Mucosa of rectum (tissue), 2 donors: ENCODE results near the gene SBK2.
A peak's percentile ranks its signal among the peaks of the same experiment; 100 is the strongest.
"Not testable (repeated sequence)": the region's sequence is repeated elsewhere in the genome, so short reads cannot be mapped to it uniquely, and the experiment has no call there.

Experiments
- H3K27ac ChIP-seq, 2 donors: one replicate each; pipeline ENCODE4 v1.7.0; 2013; ENCODE audit warnings: inconsistent platforms in 2 of 2, low read depth in 2 of 2, low read length in 2 of 2
- H3K27me3 ChIP-seq, 2 donors: one replicate each; pipeline ENCODE4 v1.7.0; 2013; ENCODE audit warnings: low read length in 2 of 2; ENCODE audit not compliant: control insufficient read depth in 2 of 2, insufficient read depth in 2 of 2
- H3K36me3 ChIP-seq, 2 donors: one replicate each; pipeline ENCODE4 v1.7.0; 2013; ENCODE audit warnings: low read length in 2 of 2; ENCODE audit not compliant: control insufficient read depth in 2 of 2, insufficient read depth in 2 of 2
- H3K4me1 ChIP-seq, 2 donors: one replicate each; pipeline ENCODE4 v1.7.0; 2013; ENCODE audit warnings: low read length in 2 of 2, mild to moderate bottlenecking in 1 of 2; ENCODE audit not compliant: control insufficient read depth in 2 of 2, insufficient read depth in 2 of 2
- H3K4me3 ChIP-seq, 2 donors: one replicate each; pipeline ENCODE4 v1.7.0; 2013; ENCODE audit warnings: low read length in 2 of 2
- H3K9ac ChIP-seq, 2 donors: one replicate each; pipeline ENCODE4 v1.7.0; 2013; ENCODE audit warnings: low read length in 2 of 2, low read depth in 1 of 2, mild to moderate bottlenecking in 1 of 2
- H3K9me3 ChIP-seq, 2 donors: one replicate each; pipeline ENCODE4 v1.7.0; 2013; ENCODE audit warnings: low read length in 2 of 2; ENCODE audit not compliant: control insufficient read depth in 2 of 2
- donor health status: healthy.
- donor health status: Normal muscosa, but diverticular disease.

SBK2 gene

GRCh38 chr19:55536951-55537740, at the start of gene SBK2:
SBK2 (minus strand) TSS chr19:55537133; CDS start chr19:55536294, 839 bp downstream.
- no peaks in the 10 kb centered on the region for H3K36me3 ChIP-seq
- H3K9ac ChIP-seq = no peak within 1 kb of the TSS
- no peaks in the 10 kb centered on the region for H3K9me3 ChIP-seq
- H3K4me3 ChIP-seq = no peak within 1 kb of the TSS
- no peaks in the 10 kb centered on the region for H3K27me3 ChIP-seq
- no peaks in the 10 kb centered on the region for H3K4me1 ChIP-seq
- no peak within 1 kb of the TSS for H3K27ac ChIP-seq

- Histone ChIP-seq H3K4me1 (peaks cover 20 to 21% of the 10 kb centered on the region in 2 donors), H3K9ac (peak overlapping the region in 1 of 2 donors; percentile 20), H3K27ac (peak overlapping the region in 1 of 2 donors; percentile 16), H3K27me3 (peaks cover 0 to 11% of the 10 kb centered on the region in 2 donors), H3K4me3 (peak overlapping the region; percentile 22 to 60), H3K9me3 (no peaks in the 10 kb centered on the region), H3K36me3 (no peaks in the 10 kb centered on the region)
These were observed 48.9 kb upstream of the SBK2 start for GRCh38 chr19:55585658-55586339.

- H3K4me3 ChIP-seq = no peak overlapping the region
- H3K27me3 ChIP-seq = peaks cover 0 to 11% of the 10 kb centered on the region in 2 donors
- no peak overlapping the region for H3K9ac ChIP-seq
- H3K36me3 ChIP-seq = no peaks in the 10 kb centered on the region
- peaks cover 20 to 21% of the 10 kb centered on the region in 2 donors for H3K4me1 ChIP-seq
- H3K9me3 ChIP-seq = no peaks in the 10 kb centered on the region
- no peak overlapping the region for H3K27ac ChIP-seq
These were observed 47.9 kb upstream of the SBK2 start for GRCh38 chr19:55584871-55585270.

- H3K4me3 ChIP-seq, H3K9ac ChIP-seq, H3K36me3 ChIP-seq, H3K9me3 ChIP-seq, H3K27ac ChIP-seq: not testable (repeated sequence)
- H3K27me3 ChIP-seq = peaks cover 0 to 11% of the 10 kb centered on the region in 2 donors
- peaks cover 20 to 21% of the 10 kb centered on the region in 2 donors for H3K4me1 ChIP-seq
These were observed 47.0 kb upstream of the SBK2 start for GRCh38 chr19:55583897-55584296.

GRCh38 chr19:55582284-55582683, 45.4 kb upstream of the SBK2 start:
- H3K4me1 ChIP-seq = peaks cover 20 to 21% of the 10 kb centered on the region in 2 donors
- H3K36me3 ChIP-seq, H3K9ac ChIP-seq, H3K4me3 ChIP-seq, H3K9me3 ChIP-seq, H3K27ac ChIP-seq: not testable (repeated sequence)
- peaks cover 0 to 11% of the 10 kb centered on the region in 2 donors for H3K27me3 ChIP-seq

GRCh38 chr19:55581823-55582223, 44.9 kb upstream of the SBK2 start:
- Histone ChIP-seq H3K36me3 (peaks cover 4 to 5% of the 10 kb centered on the region in 2 donors), H3K4me1 (peaks cover 17 to 18% of the 10 kb centered on the region in 2 donors), H3K9me3 (no peaks in the 10 kb centered on the region), H3K27ac (no peak overlapping the region), H3K9ac (no peak overlapping the region), H3K27me3 (peaks cover 0 to 11% of the 10 kb centered on the region in 2 donors), H3K4me3 (peak overlapping the region in 1 of 2 donors; percentile 82)

- peak overlapping the region; percentile 73 to 81 for H3K9ac ChIP-seq
These were observed 44.4 kb upstream of the SBK2 start for GRCh38 chr19:55581145-55581822.

GRCh38 chr19:55580628-55581144, 43.8 kb upstream of the SBK2 start, which contains the start of gene ZNF579:
ZNF579 (minus strand) TSS chr19:55580848; CDS start chr19:55579639, 1,209 bp downstream.
- Histone ChIP-seq H3K27me3 (peaks cover 0 to 7% of the 10 kb centered on the region in 2 donors), H3K27ac (peak within 1 kb of the TSS; percentile 54 to 81)

More at GRCh38 chr19:55581145-55581822, 44.4 kb upstream of the SBK2 start:
- Histone ChIP-seq H3K4me3 (peak overlapping the region; percentile 76 to 82), H3K27me3 (peaks cover 0 to 11% of the 10 kb centered on the region in 2 donors), H3K9me3 (no peaks in the 10 kb centered on the region), H3K4me1 (peaks cover 13 to 16% of the 10 kb centered on the region in 2 donors), H3K36me3 (peaks cover 4 to 6% of the 10 kb centered on the region in 2 donors), H3K27ac (peak overlapping the region; percentile 54 to 81)

GRCh38 chr19:55579766-55580621, 43.1 kb upstream of the SBK2 start:
- Histone ChIP-seq H3K27me3 (peaks cover 0 to 5% of the 10 kb centered on the region in 2 donors), H3K9ac (peak overlapping the region; percentile 63 to 73), H3K27ac (peak overlapping the region; percentile 54 to 81), H3K9me3 (no peaks in the 10 kb centered on the region), H3K36me3 (peaks cover 4 to 6% of the 10 kb centered on the region in 2 donors), H3K4me1 (peaks cover 11 to 12% of the 10 kb centered on the region in 2 donors), H3K4me3 (peak overlapping the region; percentile 76 to 82)

More at GRCh38 chr19:55580628-55581144, 43.8 kb upstream of the SBK2 start, which contains the start of gene ZNF579:
- H3K9ac ChIP-seq = peak within 1 kb of the TSS; percentile 73 to 81
- peaks cover 4 to 6% of the 10 kb centered on the region in 2 donors for H3K36me3 ChIP-seq
- H3K4me1 ChIP-seq = peaks cover 11 to 12% of the 10 kb centered on the region in 2 donors
- peak within 1 kb of the TSS; percentile 76 to 82 for H3K4me3 ChIP-seq
- H3K9me3 ChIP-seq = no peaks in the 10 kb centered on the region
